Stimulated activated CD8-positive, alpha-beta memory T cell treated with anti-CD3 and anti-CD28 coated beads, Interleukin-12 subunit alpha, Interleukin-12 subunit beta, amount 100 ng/mL, for 4 hours (primary cell): ENCODE results near the gene CCDC150.
"Not testable (repeated sequence)": the region's sequence is repeated elsewhere in the genome, so short reads cannot be mapped to it uniquely, and the experiment has no call there.

ENCODE experiments used
- DNase-seq: peaks from one replicate; pipeline ENCODE4 v3.0.0-alpha.2; 2020; ENCODE audit warnings: low read depth

CCDC150 gene

DNA sequence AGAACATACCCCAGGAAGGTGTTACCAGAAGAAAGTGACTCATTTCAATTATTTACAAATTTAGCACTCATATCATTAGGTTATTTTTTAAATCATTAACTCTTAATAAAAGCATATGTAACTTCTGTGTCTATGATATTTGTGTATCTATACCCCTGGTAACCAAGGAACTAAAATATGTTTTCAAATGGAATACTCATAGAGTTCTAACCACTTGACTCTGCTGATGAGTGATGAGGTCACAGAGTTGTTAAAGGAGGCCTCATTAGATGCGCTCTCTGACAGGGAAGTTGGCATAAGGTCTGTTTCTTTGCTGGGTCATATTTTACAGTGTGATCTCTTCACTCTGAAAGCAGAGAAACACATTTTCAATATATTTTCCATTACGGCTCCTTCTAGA, 73.4 kb downstream of the CCDC150 start:
- no peak for DNase-seq

DNA sequence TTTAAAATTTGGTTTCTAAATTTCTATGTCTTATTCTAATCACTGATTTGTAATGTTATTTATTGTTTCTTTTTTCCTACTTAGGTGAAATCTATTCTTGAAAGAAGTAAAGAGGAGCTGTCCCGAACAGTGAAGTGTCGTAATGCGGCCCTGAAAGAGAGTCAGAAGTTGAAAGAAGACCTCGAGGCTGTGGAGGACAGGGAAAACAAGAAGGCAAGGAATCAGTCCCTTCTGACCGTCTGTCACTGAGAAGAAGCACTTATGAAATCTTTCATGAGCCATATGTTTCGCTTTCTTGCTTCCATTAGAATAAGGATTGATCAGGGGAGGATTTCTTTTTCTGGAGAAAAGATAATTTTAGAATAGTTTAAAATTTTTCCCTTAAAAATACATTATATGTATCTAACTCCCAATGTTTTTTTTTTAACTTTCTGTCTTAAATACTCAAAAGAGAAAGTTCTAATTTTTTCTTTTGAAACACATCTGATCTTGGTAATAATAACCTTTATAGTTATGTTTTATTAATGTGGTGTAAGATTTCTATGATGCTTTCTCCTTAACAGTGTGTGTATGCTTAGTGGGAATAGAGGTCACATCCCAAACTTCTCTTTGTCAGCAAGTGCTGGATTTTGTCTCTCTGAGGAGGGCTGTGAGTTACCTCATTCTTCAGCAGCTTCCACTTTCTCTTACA, 79.0 kb downstream of the CCDC150 start:
- DNase-seq: no peak

DNA sequence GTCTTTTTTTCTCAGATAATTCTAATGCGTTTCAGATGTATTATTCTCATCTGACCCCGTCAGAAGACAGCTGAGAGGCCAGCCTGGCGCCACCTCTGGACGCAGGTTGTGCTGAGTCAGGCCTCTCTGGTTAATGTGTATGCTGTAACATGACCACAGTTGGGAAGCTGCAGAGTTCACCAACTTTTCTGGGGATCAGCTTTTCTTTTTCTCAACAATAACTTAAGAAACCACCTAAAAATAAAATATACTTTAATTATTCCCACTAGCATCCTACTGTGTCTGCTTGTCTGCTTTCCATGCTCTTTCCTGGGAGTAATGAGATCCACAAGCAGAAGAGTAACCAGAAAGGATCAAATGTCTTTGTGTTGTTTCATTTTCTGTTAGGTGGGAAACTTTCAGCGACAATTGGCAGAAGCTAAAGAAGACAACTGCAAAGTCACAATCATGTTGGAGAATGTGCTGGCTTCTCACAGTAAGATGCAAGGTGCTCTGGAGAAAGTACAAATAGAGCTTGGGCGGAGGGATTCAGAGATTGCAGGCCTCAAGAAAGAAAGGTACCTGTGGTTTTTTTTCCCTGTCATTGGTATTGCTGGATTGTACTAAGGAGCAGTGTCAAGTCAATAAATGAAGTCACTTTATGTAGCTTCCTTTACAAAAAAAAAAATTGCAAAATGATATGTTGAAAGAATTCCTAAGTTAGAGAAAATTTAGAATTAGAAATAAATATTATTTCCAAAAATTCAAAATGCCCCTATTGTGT, 79.8 kb downstream of the CCDC150 start:
- DNase-seq: no peak

DNA sequence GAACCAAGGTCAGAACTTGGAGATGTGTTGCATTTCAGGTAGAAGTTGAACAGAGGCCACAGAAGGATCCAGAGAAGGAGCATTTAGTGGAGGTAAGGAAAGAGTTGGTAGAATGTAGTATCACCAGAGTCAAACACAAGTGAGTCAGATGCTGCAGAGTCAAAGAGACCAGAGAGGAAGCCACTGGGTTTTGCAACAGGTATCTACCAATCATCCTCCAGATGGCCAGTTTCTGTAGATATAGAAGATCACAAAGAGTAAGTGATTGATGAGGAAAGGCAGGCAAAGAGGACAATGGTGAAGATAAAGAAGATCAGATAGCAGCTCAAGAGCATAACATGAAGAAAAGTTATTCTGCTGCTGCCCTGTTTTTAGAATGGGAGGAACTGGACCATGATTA, 84.1 kb downstream of the CCDC150 start:
- no peak for DNase-seq

DNA sequence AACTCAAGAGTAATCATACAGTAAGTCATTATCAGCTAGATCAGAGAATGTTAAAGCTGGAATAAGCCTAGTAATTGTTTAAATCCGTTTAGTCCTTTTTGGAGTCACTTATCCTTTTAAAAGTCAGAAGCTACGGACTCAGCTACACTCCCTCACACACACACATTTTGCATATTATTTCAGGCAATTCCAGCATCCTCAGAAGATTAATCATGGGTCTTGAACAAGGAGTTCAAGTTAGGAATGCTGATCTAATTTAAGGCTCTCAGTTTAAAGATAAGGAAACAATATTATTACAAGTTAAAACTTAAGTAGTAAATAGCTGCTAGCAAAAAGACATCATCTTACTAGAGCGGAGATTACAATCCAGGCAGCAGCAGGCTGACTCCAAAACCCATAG, 85.7 kb downstream of the CCDC150 start:
- no peak for DNase-seq

DNA sequence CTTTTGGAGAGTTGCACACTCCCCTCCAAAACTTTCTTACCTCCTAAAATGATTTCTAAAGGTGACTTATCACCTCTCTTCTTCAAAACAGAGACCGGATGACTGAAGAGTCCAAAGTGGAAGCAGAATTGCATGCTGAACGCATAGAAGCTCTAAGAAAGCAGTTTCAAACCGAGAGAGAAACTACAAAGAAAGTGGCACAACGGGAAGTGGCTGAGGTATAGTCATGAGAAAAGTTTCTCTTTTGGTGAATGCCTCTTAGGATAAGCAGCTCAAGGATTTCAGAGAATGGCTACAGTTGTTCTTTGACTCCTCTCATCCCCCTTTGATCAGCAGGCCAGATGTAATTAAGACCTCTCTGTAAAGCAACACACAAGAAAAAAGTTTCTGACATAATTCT, 86.4 kb downstream of the CCDC150 start:
- no peak for DNase-seq

DNA sequence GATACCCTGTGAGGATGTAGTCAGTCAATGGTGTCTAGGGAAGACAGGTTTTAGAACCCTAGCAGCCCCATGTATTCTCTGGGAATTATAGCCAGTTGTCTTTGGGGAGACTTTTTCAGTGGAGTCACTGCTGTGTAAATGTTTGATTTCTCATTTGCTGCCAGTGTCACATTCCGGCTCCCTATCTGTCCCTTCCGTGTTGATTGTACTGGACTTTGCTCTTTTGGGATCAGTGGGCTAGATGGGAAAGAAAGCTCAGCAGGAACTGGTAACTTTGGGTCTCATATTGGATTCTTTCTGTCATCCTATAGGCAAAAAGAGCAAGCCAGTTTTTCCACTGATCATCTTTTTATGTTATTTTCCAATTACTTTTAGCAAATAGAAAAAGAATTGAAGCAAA, 89.9 kb downstream of the CCDC150 start:
- no peak for DNase-seq

DNA sequence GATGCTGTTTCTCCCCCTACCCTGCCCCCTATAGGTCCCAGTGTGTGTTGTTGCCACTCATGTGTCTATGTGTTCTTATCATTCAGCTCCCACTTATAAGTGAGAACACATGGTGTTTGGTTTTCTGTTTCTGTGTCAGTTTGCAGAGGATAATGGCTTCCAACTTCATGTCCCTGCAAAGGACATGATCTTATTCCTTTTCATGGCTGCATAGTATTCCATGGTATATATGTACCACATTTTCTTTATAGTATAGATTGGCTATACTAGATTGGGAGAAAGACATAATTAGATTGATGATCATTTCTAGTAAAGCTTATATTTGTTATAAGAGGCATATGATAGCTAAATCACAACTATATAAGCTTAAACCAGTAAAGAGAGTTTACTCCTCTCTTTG, 97.1 kb downstream of the CCDC150 start:
- DNase-seq: not testable (repeated sequence)

DNA sequence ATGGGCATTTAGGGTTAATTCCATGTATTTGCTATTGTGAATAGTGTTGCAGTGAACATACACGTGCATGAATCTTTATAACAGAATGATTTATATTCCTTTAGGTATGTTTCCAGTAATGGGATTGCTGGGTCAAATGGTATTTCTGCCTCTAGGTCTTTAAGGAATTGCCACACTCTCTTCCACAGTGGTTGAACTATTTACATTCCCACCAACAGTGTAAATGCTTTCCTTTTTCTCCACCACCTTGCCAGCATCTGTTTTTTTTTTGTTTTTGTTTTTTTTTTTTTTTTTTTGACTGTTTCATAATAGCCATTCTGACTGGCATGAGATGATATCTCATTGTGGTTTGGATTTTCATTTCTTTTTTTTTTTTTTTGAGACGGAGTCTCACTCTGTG, 97.5 kb downstream of the CCDC150 start:
- DNase-seq: no peak

DNA sequence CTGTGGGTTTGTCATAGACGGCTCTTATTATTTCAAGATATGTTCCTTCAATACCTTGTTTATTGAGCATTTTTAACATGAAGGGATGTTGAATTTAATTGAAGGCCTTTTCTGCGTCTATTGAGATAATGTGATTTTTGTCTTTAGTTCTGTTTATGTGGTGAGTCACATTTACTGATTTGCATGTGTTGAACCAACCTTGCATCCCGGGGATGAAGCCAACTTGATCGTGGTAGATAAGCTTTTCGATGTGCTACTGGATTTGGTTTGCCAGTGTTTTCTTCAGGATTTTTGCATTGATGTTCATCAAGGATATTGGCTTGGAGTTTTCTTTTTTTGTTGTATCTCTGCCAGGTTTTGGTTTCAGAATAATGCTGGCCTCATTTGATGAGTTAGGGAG, 99.5 kb downstream of the CCDC150 start:
- no peak for DNase-seq

DNA sequence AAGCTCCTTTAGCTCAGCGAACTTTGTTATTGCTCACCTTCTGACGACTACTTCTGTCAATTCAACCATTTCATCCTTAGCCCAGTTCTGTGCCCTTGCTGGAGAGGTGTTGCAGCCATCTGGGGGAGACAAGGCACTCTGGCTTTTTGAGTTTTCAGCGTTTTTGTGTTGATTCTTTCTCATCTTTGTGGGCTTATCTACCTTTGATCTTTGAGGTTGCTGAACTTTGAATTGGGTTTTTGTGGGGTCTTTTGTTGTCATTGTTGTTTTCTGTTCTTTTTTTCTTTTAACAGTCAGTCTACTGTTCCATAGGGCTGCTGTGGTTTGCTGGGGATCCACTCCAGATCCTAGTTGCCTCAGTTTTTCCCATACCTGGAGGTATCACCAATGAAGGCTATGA, 102.7 kb downstream of the CCDC150 start:
- DNase-seq: no peak

DNA sequence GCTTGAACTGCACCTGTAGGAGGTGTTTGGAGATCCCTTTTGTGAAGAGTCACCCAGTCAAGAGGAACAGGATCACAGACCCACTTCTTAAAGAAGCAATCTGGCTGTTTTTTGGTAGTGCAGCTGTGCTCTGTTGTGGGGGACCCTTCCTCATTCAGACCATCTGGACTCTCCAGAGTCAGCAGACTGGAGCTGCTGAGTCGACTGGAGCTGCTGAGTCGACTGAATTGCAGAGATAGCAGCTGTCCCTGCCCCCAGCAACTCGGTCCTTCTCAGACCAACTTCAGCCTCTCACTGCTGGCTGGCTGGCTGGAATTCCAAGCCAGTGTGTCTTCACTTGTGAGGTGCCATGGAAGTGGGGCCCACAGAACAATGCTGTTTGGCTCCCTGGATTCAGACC, 103.2 kb downstream of the CCDC150 start:
- no peak for DNase-seq

DNA sequence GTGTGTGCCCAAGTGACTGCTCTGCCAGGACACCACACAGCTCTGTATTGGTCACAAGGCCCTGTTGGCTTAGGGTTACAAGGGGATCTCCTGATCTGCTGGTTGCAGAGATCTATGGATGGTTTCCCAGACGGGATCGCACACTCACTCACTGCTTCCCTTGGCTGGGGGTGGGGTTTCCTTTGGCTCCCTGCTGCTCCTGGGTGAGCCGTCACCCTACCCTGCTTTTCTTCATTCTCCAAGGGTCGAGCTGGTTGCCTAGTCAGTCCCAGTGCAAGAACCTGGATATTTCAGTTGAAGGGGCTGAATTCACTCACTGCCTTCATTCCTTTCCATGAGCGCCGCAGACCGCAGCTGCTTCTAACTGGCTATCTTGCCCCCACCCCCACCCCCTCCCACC, 103.7 kb downstream of the CCDC150 start:
- no peak for DNase-seq

DNA sequence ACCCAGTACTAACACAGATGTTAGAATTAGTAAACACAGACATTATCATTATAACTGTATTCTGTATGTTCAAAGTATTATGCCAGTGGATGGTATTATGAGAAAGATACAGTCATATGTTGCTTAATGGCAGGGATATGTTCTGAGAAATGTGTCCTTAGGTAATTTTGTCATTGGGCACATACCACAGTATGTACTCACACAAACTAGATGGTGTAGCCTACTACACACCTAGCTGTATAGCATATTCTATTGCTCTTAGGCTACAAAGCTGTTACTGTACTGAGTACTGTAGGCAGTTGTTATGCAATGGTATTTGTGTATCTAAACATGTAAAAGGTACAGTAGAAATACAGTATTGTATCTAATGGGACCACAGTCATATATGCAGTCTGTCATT, 106.2 kb downstream of the CCDC150 start:
- no peak for DNase-seq

DNA sequence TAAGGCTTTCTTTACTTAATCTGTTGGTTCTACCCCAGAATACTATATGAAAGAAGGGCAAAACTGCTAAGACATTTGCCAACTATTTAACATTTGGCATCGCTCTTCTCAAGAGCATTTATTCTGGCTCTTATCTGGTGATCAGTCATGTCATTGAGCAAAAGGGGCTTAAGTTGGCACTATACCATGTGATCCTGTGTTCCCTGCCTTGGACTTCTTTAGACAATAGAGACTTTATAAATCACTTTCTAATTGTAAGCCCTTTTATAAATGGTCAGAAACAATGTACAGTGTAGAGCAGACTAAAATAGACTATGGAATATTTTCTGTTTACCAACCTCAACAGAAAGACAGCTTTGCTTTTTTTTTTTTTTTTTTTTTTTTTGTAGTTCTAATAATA, 107.9 kb downstream of the CCDC150 start:
- DNase-seq: no peak

DNA sequence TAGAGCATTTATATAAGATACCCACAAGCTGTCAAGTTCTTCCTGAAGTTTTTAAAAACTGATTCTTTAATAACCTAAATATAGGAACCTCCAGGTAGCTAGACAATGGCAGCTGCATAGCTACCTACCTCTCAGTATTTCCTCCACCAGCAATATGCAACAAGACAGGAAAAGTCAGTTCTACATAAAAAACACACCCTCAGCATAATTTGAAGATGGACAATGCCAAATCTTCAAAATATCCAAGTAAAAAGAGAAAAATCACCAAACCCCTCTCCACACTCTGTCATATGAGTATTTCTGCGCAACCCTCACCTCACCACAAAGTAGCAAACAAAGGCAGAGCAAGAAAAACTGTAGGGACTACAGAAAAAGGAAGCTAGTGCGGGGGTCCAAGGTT, 108.6 kb downstream of the CCDC150 start:
- no peak for DNase-seq

DNA sequence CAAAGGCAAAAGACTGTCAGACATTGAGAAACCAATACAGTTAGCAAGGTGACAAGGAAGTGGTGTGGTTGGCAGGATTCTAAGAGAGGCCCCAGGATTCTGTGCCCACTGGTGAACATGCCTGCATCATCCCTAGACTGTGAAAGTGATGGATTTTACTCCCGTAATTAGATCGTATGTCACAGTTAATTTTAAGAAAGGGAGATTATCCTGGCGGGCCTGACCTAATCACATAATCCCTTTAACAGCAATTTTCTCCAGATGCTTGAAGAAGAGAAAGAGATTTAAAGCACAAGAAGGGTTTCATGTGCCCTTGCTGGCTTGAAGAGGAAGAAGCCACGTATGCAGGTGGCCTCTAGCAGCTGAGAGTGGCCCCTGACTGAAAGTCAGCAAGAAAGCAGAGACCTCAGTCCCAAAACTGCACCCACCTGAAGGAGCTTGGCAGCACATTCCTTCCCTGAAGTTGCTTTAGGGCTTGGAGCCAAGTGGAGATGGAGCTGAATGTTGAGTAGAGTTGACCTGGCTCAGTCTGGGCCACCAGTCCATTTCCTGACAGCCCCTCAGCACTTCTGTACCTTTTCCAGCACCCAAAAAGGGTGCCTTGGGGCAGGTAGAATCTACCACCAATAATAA, 110.9 kb downstream of the CCDC150 start:
- no peak for DNase-seq

DNA sequence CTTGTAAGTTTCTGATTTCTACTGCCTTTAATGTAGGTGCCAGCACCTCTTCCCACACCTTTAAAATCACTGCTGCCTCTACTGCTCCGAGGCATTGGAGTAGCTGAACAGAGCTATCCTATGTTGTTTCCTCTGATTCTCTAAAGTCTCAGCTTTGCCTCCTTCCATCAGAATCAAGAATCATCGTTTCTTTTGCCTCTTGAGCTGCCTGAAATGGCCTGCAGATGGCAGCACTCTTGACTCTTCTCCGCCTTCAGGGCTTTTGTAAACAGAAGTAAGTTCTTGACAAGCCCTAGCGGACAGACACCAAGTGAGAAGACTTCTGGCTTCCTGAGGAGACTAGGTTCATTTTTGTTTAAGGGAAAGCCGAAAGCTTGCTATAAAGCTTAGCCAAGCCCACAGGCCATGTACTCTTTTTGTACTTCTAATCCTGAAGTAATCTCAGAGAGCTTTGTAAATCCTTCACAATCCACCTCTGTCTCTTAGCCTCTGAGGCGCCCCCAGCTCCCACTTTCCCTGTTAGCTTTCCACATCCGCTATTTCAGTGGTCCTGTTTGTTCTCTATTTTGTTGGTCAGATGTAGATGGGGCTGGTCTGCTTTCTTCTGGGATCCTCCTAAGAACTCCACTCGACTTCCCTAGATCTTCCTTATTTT, 111.6 kb downstream of the CCDC150 start:
- DNase-seq: peak; percentile 27

DNA sequence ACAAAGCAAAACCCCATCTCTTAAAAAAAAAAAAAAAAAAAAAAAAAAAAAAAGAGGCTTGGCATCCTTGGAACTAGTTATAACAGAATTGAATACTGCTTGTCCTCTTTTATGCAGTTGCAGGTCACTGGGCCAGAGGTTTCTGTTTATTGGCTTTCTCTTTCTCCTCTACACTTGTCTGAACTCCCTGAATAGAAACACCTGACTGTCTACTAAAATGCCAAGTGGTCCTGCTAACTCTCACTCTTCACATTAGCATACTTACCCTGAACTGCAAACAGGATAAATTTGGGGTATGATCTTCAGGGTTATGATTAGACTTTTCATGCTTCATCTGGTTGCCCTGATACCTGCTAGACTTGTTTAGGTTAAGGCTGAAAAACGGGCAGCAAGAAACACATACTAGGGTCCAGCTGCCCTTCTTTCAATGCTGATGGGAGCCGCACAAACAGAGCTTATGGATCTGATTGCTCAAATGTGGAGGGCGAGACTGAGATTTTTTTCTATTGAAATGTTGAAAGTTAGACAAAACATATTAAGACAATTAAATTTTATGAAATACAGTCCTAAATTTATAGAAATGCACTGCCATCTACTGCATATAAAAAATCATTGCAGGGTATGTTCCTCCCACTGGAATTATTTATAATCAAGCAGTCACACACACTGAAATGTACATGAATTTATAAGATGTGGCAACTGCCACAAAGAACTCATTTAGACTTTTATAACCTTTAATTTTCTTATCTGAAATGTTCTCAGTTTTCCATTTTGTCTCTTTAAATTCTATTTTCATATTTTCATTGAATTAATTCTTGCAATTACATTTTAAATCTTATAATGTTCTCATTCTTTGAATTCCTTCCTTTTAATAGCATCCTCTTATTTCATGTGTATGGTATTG, 119.2 kb downstream of the CCDC150 start:
- DNase-seq: no peak

DNA sequence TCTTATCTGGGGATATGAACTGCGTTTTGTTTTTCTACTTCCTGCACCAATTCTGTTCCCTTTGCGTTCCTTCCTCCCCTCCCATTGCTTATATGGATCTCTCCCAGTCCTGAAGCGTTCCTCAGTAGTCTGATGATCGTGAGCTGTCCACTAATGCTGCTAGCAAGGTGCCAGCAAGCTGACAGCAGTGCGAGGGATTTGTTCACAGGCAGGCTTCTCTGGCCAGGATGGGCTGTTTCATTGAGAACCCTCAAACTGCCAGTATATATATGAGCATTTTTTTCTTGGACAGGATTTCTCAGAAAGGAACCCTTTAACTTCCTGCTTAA, 119.8 kb downstream of the CCDC150 start:
- DNase-seq: no peak

DNA sequence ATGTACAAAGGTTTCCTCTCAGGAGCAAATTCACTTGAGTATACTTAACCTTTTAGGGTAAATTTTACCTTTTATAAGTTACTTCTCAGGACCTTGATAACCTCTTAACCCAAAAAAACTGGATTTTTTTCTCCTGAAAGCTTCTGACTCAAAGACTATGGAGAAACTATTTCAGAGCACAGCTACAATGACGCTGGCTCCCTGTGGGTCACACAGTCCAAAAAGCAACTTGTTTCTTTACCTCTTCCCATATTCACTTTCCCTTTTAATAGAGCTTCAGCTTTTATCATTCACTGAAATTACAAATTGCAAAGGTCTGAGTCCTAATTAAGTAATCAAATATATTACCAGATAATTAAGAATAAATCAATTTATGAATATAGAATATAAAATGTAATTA, 127.6 kb downstream of the CCDC150 start:
- DNase-seq: no peak
